HG02588 (cell line): ENCODE measurements around the gene PTCH2.
"Not testable (repeated sequence)": the region's sequence is repeated elsewhere in the genome, so short reads cannot be mapped to it uniquely, and the experiment has no call there.

Experiments
- ATAC-seq: cut with Tn5 transposase; IDR thresholded peaks from one replicate; pipeline ENCODE4 v1.9.1; 2021; ENCODE audit warnings: mild to moderate bottlenecking, moderate library complexity; ENCODE audit not compliant: unreplicated experiment

The PTCH2 gene

GRCh38 chr1:44820328-44821239 is 22.5 kb downstream of the PTCH2 start:
- ATAC-seq, result no peak

GRCh38 chr1:44819608-44820327 is 23.3 kb downstream of the PTCH2 start:
- ATAC-seq, result peak; percentile 74

DNA sequence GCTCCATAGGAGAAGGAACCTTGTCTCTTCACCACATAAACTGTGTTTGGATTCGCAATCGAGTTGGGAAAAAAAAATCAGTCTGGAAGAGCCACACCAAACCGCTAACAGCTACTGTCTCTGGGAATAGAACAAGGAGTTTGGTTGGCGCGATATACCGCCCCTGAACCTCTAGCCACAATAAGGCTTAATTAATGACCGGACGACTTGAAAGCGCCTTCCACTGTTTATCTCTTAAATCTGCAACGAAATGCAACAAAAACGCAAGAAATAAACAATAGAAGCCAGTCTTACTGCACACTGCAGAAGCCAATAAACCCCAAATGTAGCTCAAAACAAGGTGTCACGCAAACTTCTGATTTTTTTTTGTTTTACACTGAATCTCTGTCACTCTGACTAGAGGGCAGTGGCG is 23.9 kb downstream of the PTCH2 start:
- ATAC-seq, result no peak

GRCh38 chr1:44817771-44818495 is 25.1 kb downstream of the PTCH2 start:
- ATAC-seq, result no peak

GRCh38 chr1:44817307-44817706 is 25.7 kb downstream of the PTCH2 start:
- ATAC-seq, result no peak

DNA sequence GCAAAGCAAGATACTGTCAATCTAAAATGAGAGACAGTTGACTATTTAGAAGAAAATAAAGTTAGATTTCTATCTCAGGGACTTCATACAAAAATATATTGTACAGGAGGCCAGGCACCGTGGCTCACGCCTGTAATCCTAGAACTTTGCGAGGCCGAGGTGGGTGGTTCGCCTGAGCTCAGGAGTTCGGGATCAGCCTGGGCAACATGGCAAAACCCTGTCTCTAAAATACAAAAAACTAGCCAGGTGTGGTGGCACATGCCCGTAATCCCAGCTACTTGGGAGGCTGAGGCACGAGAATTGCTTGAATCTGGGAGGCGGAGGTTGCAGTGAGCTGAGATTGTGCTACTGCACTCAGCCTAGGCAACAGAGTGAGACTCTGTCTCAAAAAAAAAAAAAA is 27.1 kb downstream of the PTCH2 start:
- not testable (repeated sequence) for ATAC-seq

DNA sequence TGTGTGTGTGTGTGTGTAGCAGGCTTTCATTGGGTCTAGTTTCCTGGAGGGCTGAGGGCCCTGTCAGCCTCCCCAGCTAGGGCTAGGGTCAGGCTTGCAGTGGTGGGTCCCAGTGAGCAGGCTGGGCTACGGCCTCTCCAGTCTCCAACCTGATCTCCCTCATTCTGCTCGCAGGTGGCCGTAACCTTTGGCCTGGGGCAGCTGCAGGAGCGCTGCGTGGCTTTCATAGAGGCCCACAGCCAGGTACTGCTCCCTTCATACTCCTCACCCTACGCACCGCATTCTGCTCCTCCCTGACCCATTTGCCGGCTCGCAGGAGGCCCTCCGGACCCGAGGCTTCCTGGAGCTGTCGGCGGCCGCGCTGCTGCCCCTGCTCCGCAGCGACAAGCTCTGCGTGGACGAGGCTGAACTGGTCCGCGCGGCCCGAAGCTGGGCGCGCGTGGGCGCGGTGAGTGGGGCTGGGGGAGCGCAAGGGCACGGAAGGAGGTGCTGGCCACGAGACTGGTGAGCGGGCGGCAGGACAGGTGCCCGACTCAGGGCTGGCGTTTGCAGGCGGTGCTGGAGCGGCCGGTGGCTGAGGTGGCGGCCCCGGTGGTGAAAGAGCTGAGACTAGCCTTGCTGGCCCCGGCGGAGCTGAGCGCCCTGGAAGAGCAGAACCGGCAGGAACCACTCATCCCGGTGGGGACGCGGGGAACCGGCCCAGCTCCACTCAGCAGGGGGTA is 30.1 kb downstream of the PTCH2 start:
- no peak for ATAC-seq

DNA sequence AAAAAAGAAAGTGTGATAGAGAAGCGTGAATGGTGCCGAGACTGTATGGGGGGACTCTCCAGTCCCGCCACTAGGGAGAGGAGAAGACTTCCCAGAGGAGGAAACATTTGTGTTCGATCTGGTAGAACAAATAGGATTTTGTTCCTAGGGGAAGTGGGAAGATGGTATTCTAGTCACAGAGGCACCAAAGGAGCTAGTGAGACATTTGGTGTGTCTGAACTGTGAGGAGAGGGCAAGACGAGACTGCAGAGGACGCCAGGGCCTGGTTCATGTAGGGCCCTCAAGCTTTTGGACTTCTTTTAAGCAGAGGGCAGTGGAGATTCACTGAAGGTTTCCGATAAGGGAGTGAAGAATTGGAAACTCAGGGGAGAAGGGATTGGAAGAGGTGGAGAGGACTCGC is 31.8 kb downstream of the PTCH2 start:
- no peak for ATAC-seq

DNA sequence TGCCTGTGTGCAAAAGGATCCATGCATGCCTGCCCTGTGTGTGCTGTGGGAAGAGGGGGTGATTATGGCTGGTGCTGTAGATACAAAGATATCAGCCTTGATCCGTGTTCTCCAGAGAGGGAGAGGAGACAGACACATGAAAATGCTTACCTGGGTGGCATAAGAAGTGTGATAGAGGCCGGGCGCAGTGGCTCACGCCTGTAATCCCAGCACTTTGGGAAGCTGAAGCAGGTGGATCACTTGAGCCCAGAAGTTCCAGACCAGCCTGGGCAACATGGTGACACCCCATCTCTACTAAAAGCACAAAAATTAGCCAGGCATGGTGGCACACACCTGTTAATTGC is 32.3 kb downstream of the PTCH2 start:
- not testable (repeated sequence) for ATAC-seq

DNA sequence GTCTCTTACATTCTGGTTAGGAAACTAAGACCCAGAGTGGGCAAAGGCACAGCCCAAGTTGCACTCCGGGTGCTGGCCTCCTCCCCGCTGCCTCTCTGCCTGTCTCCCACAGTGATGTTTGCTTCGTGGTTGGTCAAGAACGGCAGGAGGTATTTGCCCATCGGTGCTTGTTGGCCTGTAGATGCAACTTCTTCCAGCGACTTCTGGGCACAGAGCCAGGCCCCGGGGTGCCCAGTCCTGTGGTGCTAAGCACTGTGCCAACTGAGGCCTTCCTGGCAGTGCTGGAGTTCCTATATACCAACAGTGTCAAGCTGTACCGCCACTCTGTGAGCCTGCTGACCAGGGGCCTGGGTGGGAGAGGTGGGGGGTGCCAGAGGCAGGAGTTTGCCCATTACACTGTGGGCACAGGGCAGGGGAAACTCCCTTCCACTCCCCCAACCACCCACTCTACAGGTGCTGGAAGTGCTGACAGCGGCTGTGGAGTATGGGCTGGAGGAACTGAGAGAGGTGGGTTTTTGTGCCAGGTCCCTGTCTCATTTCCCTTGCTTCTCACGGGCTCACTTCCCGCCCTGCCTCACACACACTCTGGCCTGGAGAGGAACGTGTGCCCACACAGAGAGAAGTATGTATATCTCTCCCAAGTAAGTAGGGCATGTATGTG is 32.8 kb downstream of the PTCH2 start:
- ATAC-seq, result no peak

- peak; percentile 35 for ATAC-seq
Observed at GRCh38 chr1:44808938-44809917, 33.8 kb downstream of the PTCH2 start.

DNA sequence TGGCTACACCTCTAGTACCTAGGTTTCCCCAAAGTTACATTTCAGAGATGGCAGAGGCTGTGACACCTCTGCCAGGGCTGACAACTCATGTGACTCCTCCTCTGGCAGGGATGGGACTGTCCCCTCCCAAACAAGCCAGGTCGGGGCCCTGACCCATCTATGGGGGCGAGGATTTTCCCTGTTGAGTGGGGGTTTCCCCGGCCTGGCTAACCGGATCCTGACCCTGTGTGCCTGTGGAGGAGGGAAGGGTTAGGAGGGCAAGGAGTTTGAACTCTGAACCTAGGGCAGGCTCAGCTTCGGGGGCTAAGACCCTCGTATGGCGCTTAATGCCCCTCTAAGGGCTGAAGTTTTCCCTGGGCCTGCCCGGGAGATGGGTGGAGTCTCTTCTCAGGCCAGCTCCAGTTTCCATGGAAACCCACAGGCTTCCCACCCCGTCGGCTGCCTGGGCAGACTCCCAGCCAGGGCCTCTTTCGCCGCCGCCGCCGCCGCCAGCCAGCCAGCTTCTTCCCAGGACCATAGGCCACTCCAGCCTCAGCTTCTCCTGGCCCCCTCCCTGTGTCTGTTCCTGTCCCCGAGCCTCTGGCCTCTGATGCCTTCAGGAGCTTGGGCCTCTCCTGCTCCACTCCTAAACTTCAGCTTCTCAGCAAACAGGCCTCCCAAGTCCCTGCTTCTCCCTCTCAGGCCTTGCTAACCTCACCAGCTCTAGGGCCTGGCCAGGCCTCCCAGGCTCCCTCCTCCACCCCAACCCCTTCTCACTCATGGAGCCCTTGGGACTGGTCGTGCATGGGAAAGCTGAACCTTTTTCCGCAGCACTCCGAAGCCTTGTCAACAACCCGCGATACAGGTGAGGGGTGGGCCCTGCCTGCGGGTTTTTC is 34.8 kb downstream of the PTCH2 start, which contains the start of gene BTBD19:
Gene BTBD19 (plus strand): TSS at position 461 of the 875 bp plus-strand sequence. CDS start 298 bp downstream, at position 759.
- ATAC-seq, result peak; percentile 34

- peak; percentile 29 for ATAC-seq
Observed at GRCh38 chr1:44807364-44808062, 35.5 kb downstream of the PTCH2 start.

DNA sequence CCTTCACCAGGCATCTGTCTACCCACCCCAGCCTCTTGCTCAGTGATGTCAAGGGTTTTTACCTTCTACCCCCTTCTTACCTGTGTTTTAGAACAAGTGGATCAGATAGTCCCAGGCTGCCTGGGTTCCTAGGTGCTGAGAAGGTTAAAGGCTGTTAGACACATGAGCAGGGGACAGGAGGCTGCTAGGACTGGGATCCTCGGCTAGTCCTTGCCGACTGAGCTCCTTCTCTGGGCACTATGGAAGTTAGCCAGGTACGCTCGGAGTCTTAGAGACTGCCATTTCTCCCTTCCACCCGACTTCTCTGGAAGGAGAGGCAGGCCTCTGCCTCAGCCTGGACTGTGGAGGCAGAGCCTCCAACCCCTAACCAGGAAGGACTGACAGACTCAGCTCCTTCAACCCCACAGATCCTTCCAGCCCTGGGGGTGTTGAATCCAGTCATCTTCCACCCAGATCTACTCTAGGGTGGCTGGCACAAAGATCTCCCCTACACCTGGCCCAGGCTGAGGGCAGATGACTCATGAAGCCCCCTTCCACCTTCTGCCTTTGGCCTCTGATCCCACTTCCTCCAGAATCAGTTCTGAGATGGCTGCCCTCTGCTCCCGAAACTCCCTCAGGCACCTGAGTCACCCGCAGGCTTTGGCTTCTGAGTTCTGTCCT is 36.2 kb downstream of the PTCH2 start, which contains the start of gene DYNLT4:
Gene DYNLT4 (minus strand): TSS at position 648 of the 660 bp plus-strand sequence. CDS start 683 bp downstream, outside the sequence.
- no peak for ATAC-seq

DNA sequence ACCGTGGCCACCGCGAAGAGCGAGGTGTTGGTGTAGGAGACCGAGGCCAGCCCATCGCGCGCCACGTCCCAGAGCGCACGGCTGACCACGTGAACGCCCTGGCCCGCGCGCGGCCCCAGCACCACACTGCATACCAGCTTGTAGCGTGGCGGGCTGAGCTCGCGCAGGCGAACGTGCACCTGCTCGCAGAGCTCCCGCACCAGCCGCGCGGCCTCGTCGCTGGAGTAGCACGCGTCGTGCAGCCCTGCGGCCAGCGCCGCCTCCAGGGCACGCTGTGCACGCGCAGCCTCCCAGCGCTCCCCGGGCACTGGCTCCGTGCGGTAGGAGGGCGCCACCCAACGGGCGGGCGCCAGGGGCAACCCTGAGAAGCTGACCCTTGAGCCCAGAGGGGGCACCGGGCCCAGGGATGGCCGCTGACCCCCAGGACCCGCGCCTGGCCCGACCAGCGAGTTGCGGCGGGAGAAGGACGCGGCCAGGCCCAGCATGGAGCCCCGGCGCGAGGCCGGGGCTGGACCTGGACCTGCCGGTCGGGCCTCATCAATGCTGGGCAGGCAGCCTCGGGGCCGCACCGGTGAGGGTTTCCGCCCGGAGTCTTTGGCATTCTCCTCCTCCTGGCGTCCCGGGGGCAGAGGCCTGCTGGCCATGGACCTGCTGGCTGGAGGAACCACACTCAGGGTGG is 36.9 kb downstream of the PTCH2 start:
- no peak for ATAC-seq
